ENCODE results near the gene SMO. TPM values are rescaled to one million over a fixed set of nuclear protein-coding genes. Genes with fewer than 3 reads are reported as not detected.
A peak's percentile ranks its signal among the peaks of the same experiment; 100 is the strongest.
"Not testable (repeated sequence)": the region's sequence is repeated elsewhere in the genome, so short reads cannot be mapped to it uniquely, and the experiment has no call there.

The SMO gene
- total RNA-seq, 1 donor from 2014 or later: 26.0 TPM

- no peak for DNase-seq (ENCODE audit: low read depth)
These were observed 20.2 kb downstream of the SMO start for GRCh38 chr7:129208667-129209066.

GRCh38 chr7:129209067-129209926, 20.9 kb downstream of the SMO start:
- DNase-seq (ENCODE audit: low read depth): no peak

GRCh38 chr7:129210256-129210988, 22.0 kb downstream of the SMO start:
- no peak for DNase-seq (ENCODE audit: low read depth)

DNA sequence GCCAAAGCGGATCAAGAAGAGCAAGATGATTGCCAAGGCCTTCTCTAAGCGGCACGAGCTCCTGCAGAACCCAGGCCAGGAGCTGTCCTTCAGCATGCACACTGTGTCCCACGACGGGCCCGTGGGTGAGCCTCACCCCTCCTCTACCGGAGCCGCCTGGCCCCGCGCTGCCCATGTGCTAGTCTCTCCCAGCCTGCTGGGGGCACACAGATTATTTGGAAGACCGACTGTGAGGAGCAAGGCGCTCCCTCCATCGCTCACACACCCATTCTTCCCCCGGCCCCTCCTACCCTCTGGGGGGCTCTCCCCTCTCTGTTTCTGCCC, 22.5 kb downstream of the SMO start:
- no peak for DNase-seq (ENCODE audit: low read depth)

GRCh38 chr7:129212126-129212525, 23.7 kb downstream of the SMO start:
- no peak for DNase-seq (ENCODE audit: low read depth)

DNA sequence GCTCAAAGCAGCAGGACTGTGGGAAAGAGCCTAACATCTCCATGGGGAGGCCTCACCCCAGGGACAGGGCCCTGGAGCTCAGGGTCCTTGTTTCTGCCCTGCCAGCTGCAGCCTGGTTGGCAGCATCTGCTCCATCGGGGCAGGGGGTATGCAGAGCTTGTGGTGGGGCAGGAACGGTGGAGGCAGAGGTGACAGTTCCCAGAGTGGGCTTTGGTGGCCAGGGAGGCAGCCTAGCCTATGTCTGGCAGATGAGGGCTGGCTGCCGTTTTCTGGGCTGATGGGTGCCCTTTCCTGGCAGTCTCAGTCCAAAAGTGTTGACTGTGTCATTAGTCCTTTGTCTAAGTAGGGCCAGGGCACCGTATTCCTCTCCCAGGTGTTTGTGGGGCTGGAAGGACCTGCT, 24.2 kb downstream of the SMO start:
- no peak for DNase-seq (ENCODE audit: low read depth)

DNA sequence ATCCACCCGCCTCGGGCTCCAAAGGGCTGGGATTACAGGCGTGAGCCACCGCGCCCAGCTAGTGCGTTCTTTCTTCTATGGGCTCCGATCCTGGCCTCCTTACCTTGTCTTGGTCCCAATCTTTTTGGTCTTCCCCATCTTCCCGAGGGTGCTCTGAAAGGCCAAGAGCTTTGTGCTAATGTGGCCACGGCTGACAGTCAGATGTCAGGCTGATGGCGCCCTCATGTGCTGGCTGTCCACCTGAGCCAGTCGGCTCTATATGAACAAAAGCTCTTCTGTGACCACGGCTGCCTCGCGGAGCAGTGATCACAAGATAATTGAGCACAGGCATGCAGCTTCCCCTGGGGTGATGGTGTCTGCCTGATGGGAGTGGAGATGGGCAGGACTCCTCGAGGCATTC, 25.4 kb downstream of the SMO start:
- DNase-seq (ENCODE audit: low read depth): peak; percentile 9

- not testable (repeated sequence) for DNase-seq (ENCODE audit: low read depth)
These were observed 27.3 kb downstream of the SMO start for GRCh38 chr7:129215691-129216090.

GRCh38 chr7:129216101-129216715, 27.8 kb downstream of the SMO start:
- DNase-seq (ENCODE audit: low read depth): not testable (repeated sequence)

DNA sequence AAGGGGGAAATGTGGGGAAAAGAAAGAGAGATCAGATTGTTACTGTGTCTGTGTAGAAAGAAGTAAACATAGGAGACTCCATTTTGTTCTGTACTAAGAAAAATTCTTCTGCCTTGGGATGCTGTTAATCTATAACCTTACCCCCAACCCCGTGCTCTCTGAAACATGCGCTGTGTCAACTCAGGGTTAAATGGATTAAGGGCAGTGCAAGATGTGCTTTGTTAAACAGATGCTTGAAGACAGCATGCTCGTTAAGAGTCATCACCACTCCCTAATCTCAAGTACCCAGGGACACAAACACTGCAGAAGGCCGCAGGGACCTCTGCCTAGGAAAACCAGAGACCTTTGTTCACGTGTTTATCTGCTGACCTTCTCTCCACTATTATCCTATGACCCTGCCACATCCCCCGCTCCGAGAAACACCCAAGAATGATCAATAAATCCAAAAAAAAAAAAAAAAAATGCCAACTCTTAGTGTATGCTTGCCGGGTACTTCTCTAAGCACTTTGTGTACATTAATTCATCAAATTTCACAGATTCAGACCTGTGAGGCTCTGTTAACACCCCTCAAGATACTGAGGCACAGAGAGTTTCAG, 28.5 kb downstream of the SMO start:
- DNase-seq (ENCODE audit: low read depth): not testable (repeated sequence)

DNA sequence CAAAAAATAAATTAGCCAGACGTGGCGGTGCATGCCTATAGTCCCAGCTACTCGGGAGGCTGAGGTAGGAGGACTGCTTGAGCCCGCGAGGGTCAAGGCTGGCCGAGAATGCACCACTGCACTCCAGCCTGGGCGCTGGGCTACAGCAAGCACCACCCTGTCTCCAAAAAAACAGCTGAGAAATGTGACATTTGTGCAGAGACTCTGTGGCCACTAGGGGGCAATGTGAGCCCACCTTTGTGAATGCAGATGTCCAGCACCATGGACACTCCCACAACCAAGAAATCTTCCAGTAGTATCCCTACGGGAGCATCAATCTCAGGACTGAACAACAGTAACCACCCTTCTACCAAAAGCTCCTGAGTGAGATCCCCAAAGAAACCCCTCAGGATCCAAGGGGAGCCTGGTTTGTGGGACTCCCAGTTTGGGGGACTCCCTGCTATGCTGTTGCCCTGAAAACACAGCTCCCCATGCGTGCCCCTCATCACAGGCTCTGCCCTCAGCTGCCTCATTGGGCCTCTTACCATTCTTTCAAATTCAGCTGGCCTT, 30.2 kb downstream of the SMO start:
- DNase-seq (ENCODE audit: low read depth): peak; percentile 72

GRCh38 chr7:129219166-129219565, 30.7 kb downstream of the SMO start:
- not testable (repeated sequence) for DNase-seq (ENCODE audit: low read depth)

DNA sequence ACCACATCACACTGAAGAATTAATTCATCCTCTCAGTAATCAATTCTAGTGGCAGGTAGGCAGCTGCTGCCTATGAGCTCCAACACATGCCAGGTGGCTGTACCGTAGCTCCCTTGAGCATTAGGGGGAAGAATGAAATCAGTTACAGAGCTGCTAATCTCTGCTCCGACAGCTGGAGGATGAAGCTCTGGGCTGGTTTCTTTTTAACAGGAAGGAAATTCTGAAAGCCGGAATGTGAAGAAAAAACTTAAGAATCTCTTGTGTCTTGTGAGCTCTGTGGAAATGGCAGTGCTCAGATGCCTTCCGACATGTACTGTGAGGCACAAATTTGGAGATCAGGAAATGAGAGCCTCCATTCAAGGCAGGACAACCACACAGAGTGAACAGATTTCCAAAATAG, 33.6 kb downstream of the SMO start:
- DNase-seq (ENCODE audit: low read depth): no peak

DNA sequence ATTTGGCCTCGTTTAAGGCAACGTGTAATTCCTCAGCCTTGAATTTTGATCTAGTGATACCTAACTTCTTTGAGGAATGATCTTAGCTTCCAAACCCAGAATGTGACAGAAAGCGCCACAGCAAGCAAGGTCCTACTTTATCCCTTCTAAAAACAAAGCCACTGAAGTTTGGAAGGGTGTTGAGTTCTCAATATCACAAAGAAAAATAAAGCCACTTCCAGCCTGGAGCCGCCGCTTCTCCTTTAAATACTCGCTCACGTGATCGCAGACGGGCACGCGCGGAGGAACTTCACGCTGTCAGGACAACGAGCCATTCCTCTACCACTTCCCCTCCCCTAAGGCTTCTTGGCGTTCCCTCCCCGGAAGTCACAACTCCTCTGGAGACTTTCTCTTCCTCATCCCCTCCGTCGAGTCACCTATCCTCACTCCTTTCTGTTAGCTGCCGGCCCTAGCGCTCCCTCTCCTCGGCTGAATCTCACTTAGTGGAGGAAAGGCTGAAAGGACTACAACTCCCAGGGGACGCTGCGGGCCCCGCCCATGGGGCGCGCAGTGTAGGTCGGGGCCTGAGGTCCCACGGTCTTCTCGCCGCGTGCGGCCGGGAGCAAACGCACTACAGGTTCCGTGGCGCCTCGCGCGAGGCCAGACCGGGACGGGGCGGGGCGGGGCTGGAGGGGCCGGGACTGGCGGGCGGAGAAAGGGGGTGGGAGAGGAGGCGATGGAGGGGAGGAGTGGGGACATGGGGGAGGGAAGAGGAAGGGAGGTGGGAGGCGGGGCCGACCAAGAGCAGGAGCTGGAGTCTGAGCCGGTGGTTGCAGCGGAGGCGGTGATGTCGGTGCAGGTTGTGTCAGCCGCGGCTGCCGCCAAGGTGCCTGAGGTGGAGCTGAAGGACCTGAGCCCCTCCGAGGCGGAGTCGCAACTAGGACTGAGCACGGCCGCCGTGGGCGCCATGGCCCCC, 36.1 kb downstream of the SMO start, which contains the start of gene AHCYL2:
Gene AHCYL2, plus strand, starts transcription at position 780 of the 955 bp plus-strand sequence.
- DNase-seq (ENCODE audit: low read depth): peak; percentile 91

GRCh38 chr7:129225206-129225930, 36.9 kb downstream of the SMO start:
- peak; percentile 9 for DNase-seq (ENCODE audit: low read depth)

- DNase-seq (ENCODE audit: low read depth): peak; percentile 14
These were observed 37.6 kb downstream of the SMO start for GRCh38 chr7:129225931-129226572.

DNA sequence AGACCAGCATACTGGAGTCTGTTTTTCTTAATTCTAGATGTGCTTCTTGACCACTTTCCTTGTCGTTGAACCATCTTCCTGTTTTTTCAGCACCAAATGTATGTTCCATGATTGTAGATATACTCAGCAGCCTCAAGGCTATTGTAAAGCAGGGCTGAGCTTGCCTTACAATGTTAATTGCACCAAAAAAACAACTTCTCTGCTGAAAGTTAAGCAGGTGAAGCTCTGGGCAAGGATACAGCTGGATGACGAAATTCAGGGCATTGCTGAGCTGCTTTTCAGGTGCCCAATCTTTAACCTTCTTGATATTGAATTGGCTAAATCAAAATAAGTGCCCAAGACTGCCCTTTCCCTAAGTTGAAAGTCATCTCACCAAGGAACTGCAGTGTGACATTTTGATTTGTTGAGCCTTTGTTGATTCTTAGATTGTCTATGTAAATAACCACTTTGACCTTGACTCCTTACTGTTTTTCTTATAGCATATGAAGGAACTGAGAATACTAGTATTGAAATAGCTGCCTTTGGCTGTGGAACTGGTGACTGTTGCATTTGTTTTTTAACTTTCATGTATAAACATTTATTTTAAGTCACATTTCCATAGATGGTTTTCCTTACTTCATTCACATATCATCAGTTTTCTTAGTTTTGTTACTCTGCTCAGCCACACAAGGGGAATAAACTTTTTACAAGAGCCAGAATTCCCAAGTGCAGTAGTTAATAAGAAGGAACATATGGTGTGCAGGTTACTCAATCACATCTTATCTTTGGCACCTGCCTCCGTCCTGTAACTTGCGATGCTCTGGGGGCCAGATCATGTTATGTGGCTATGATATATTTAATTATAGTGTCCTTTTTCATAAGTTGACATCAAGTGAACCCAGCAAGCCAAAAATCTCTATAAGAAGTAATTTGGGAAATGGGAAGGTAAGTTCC, 39.5 kb downstream of the SMO start:
- DNase-seq (ENCODE audit: low read depth): no peak

DNA sequence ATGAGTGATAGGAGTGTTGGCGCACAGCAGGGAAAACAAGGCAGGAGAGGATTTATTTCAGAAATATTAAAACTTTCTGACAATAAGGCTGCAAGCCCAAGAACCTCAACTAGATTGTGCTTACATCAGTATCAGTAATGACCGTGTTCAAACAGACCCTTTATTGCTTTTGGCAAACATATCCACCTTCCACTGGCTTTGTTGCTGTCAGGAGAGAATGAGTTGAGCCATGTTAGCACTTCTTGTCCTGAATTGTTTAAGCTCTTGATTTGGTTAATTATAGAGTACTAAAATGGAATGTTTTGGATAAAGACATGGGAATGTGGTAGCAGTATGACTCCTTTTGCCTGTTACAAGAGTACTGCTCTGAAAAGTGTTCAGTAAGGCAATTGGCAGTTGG, 40.2 kb downstream of the SMO start:
- DNase-seq (ENCODE audit: low read depth): no peak

All from renal cortical epithelial cell (primary cell).